HG03469 (cell line): ENCODE measurements around the gene UNC5A.

ENCODE experiments used
- ATAC-seq: cut with Tn5 transposase; IDR thresholded peaks from one replicate; pipeline ENCODE4 v1.9.1; 2021; ENCODE audit warnings: mild to moderate bottlenecking, moderate library complexity, moderate number of reproducible peaks; ENCODE audit not compliant: unreplicated experiment

Gene UNC5A

GRCh38 chr5:176818391-176819098 is 8.2 kb downstream of the UNC5A start:
- ATAC-seq: no peak

- no peak for ATAC-seq
These were observed 9.1 kb downstream of the UNC5A start for GRCh38 chr5:176819476-176819875.

GRCh38 chr5:176820937-176821336 is 10.6 kb downstream of the UNC5A start:
- ATAC-seq: no peak

GRCh38 chr5:176821441-176821840 is 11.1 kb downstream of the UNC5A start:
- no peak for ATAC-seq

GRCh38 chr5:176822041-176822792 is 11.9 kb downstream of the UNC5A start:
- ATAC-seq: no peak

- no peak for ATAC-seq
These were observed 12.6 kb downstream of the UNC5A start for GRCh38 chr5:176822793-176823481.

GRCh38 chr5:176823869-176824412 is 13.6 kb downstream of the UNC5A start:
- no peak for ATAC-seq

- ATAC-seq: no peak
These were observed 14.2 kb downstream of the UNC5A start for GRCh38 chr5:176824604-176825003.

GRCh38 chr5:176825234-176825633 is 14.9 kb downstream of the UNC5A start:
- ATAC-seq: no peak

- ATAC-seq: no peak
These were observed 15.6 kb downstream of the UNC5A start for GRCh38 chr5:176825957-176826356.

GRCh38 chr5:176827736-176828414 is 17.5 kb downstream of the UNC5A start:
- ATAC-seq: no peak

- ATAC-seq: no peak
These were observed 19.0 kb downstream of the UNC5A start for GRCh38 chr5:176829320-176829719.

- ATAC-seq: no peak
These were observed 20.1 kb downstream of the UNC5A start for GRCh38 chr5:176830422-176830994.

GRCh38 chr5:176830995-176831423 is 20.6 kb downstream of the UNC5A start:
- no peak for ATAC-seq

GRCh38 chr5:176831425-176831824 is 21.1 kb downstream of the UNC5A start:
- no peak for ATAC-seq

- ATAC-seq: no peak
These were observed 21.8 kb downstream of the UNC5A start for GRCh38 chr5:176832162-176832561.

GRCh38 chr5:176833286-176833685 is 22.9 kb downstream of the UNC5A start:
- no peak for ATAC-seq

- no peak for ATAC-seq
These were observed 25.6 kb downstream of the UNC5A start for GRCh38 chr5:176835918-176836317.

- ATAC-seq: no peak
These were observed 26.7 kb downstream of the UNC5A start for GRCh38 chr5:176836811-176837706.
